Measurements from ENCODE around the gene UNC5B.

The UNC5B gene

DNA sequence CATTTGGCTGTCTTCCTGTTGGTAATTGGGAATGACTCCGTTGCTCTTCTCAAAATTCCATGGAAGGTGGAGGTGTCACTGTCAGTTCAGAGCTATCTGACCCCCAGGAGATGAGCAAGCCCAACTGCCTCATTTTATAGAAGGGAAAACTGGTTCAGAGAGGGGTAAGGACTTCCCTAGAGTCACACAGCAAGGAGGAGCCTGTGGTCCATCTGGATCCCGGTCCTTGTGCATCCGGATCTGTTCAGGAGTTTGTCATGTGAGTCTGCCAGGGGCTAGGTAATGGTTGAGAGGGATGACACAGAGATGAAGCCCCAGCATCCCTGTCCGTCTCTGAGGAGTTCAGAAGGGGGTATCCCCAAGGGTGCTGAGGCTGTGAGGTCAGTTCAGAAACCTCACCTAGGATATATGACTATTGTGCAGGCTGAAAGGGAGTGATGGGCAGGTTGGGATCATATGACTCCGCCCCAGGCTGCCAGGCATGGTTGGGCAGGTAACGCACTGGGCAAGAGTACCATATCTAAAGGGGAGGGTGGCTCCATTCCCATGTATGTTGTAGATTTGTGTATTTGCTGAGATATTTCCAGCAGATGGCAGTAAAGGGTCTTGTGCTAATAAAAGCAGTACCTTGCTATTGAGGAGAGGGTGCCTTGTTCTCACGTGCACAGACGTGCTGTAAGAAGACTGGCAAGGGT lies 90.7 kb downstream of the UNC5B start:
- peak in 3 of 6 experiments; percentile 5 to 29 (median 21) for DNase-seq

DNA sequence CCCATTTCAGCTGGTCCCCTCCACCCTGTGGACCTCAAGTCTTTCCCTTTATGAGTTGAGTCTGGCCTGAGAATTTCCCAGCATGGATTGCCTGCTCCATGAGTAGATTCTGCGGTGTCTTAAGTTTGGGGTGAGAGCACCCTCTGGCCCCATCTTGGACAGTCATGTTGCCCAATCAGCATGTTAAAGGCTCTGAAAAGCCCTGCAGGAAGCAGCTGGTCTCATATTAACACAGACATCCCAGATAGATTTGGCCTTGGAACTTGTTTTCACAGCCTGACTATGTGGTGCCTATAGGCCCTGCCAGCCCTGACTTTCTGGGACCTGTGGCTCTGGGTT lies 91.2 kb downstream of the UNC5B start:
- DNase-seq = no peak

DNA sequence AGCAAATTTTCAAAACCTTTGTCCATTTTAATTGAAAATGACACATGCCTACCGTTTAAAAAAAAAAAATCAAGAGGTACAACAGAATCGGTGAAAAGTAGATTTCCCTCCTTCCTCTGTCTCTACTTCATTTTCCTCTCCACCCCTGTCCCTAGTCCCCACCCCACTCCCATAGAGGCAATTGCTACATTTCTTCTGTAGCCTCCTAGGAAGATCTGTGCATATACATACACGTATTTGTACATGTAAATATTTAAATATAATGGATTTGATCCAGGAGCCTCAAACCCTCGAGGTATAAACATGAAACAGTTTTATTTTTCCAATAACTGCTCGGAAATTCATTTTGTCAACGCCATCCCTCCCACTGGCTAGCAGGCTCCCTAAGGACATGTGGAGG lies 92.5 kb downstream of the UNC5B start:
- DNase-seq = no peak

DNA sequence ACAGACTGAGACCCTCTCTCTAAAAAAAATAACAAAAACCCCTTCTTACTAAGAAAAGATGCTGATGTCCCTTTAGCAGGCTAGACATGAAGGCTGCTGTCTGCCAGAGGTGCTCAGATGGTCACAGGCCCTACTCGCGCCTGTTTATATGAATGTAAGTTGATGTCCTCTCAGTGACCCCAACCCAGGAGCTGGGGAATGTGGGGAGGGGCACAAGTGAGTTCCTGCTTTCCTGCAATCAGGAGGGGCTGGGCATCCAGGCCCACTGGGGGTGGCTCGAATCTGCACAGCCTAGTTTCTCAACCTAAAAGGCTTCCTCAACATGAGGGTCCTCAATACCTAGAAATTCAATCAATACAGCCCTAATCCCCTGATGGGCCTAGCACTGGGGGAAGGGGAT lies 94.6 kb downstream of the UNC5B start:
- DNase-seq = no peak

DNA sequence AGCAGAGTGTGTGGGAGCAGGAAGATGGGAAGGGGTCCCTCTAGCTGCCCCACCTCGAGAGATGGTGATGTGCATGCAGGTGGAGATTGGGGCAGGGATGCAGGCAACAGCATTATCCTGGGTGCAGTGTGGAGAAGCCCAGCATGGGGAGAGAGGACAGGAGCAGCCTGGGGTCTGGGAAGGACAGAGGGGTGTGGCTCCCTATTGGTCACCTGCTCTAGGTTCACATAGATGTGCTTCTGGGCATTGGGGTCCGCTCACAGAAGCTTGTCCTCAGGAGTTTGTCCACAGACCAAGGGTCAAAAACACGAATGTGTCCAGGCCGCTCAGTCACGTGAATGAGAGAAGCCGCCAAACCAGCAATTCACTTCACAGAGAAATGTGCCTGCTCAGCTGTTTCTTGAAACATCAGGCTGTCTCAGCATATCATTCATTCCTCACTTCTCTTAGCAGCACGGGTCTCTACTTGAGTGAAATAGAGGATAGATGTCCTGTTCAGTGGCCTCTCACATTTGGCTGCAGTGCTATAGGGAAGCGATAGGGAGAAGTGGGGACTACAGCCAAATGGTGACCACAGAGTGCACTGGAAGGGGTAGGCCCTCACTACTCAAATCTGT lies 95.2 kb downstream of the UNC5B start:
- DNase-seq = no peak

DNA sequence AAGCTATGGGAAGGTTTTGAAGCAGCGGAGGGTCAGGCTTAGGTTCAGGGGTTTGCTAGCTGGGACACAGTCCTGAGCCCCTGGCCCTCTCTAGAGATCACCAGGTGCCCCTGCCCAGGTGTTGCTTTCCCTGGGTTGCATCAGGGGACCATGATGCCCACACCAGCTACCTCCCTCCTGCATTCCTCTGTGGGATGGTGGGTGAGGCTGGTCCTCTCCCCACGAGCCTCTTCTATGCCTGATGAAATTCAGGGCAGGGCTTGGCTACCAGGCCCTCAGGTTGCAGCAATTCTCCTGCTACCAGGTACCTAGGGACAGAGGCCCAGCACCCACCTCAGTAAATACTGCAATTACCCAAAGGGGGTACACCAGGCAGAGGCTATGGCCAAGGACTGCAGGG lies 95.9 kb downstream of the UNC5B start:
- no peak for DNase-seq

DNA sequence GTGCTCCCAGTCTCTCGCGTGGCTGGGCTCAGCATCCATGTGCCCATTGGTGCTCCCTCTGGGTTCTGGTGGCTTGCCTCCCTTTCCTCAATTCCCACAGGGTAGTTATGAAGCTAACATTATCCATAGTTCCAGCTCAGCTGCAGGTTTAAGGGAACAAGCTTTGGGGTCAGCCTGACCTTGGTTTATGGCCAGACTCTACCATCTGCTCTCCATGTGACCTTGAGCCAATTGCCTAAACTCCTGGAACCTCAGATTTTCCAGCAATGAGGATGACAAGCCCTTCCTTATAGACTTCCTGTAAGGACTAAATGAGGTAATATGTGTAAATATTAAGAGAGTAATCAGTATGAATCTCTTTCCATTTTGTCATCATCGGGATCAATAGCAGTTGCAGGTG lies 96.6 kb downstream of the UNC5B start:
- DNase-seq = no peak

DNA sequence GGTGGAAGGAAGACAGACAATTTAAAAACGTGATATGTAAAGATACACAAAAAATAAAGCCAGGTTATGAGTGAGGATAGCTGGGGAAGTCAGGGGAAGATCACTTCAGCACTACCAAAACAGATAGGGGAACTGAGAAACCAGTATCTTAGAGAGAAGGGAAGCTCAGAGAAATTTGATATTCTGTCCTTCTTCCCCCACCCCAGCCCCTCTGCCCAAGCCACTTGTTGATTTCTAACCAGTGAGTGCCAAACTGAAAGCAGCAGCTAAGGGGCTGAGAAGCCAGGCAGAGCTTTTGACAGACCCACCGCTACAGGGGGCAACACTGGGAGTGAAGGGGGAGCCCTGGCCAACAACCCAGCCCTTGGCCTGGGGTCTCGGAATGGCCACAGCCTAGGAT lies 97.5 kb downstream of the UNC5B start:
- DNase-seq = no peak

DNA sequence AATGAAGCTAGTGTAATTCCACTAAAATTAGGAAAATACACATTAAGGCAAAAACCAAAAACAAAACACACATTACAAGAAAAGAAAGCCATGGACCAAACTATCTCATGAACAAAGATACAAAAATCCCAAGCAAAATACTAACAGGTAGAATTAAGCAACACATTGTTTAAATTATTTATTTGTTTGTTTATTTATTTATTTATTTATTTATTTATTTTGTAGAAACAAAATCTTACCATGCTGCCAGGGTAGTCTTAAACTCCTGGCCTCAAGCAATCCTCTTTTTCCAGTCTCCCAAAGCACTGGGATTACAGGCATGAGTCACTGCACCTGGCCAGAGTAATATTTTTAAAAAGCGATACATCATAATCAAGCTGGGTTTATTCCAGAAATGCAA lies 99.8 kb downstream of the UNC5B start:
- no peak for DNase-seq

DNA sequence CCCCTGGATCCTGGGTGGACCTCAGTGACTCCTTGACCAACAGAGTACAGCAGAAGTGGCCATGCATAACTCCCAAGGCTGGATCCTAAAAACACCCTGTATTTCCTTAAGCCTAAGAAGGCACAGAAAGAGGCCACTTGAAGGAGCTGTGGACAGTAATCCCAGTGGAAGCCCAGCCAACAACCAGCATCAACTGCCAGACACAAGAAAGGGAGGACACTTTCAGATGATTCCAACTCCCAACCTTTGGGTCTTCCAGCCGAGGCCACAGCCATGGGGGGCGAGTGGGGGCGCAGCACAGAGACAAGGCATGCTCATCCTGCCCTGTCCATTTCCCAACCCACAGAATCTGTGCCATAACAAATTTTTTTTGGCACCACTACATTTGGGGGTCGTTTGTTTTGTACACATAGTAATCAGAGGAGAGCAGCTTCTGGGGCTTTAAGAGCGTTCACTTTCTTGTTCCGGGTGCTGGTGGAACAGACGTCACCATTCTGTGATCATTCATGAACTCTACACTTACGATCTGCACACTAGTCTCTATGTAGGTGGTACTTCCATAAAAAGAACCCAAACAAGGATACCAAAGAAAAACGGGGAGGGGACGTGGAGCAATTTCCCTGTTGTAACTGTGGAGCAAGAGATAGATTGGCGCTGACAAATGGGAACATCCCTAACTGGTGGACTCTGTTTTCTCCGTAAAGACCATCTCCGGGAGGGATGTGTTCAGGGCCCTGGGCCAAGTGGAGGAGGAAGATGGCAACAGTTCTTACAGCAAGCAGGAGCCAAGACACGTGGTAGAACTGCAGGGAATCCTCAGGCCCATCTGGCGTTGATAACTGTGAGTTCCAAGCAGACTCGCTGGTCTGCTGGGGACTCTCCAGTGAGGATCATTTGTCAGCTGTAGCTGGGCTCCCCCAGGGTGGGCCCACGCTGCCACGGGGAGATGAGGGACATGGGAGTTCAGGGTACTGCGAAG lies 100.7 kb downstream of the UNC5B start:
- DNase-seq = no peak

DNA sequence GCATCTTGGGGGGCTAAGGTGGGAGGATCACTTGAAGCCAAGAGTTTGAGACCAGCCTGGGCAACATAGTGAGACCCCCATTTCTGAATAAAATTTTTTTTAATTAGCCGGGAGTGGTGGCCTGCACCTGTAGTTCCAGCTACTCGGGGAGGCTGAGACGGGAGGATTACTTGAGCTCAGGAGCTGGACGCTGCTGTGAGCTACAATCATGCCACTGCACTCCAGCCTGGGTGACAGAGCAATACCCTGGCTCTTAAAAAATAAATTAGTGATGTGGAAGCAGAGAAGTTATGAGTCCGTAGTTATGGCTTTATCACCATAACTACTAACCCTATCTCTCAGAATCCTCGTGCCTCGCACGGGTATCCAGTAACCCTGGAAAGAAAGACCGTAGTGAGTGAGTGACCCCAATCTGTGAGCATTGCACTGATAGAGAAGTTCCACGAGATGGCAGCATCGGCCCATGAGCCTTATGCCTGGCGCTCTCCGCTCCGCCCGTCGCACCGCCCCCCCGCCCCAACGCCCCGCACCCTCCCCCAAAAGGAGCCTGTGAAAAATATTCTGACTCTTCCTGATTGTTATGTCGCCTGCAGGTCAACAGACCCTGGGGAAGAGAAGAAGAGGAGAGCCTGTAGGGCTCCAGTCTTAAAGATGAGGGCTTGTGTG lies 101.8 kb downstream of the UNC5B start:
- DNase-seq = peak in 5 of 6 experiments; percentile 40 to 69 (median 50)

DNA sequence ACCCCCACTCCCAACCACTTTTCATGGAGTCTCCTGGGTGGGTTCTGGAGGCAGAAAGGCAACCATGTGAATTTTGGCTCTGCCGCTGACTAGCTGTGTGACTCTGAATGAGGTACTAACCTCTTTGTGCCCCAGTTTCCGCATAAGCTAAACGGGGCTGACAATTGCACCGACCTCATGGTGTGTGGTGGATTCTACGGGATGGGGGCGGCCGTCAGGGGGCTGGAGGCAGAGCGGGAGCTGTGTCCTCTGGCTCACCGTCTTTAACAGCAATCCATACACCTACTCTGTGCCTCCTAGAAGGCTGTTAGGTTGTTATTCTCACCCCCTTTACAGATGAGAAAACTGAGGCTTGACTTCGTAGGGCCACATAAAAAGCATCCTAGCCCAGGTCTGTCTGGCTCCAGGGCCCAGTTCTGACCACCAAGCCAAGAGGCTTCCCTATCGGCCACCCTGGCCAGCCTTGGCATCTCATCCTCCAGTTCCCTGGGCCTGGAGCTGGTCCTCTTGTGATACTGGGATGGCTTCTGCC lies 102.4 kb downstream of the UNC5B start:
- no peak for DNase-seq

DNA sequence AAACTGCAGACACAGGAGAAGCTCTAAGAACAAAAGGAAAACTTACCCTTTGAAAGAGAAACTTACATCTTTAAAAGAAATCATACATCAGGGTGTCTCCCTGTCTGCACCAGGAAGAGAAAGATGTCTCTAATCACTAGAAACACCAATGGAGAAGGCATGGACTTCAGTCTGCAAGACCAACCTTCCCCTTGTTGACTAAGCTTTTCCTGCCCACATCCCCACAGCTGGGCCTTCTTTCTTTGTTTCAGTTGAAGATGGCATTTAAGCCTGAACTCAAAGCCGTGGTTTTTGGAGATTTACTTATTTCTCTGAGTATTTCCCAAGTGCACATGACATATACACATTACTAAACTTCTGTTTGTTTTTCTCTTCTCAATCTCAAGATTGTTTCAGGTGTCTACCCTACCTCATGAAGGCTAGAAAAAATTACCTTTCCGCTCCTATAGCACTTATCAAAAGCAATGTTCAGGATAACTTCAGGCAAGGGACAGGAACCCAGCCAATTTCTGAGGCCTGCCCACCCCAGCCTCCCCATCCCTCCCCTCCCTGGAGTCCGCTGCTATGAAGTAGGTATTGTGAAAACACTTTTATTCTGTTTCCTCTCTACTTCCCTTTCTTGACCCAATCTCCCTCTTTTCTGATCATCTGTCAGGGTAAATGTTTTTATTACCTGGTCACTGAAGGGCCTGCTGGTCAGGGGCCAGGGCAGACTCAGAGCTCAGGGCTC lies 103.9 kb downstream of the UNC5B start:
- no peak for DNase-seq

DNA sequence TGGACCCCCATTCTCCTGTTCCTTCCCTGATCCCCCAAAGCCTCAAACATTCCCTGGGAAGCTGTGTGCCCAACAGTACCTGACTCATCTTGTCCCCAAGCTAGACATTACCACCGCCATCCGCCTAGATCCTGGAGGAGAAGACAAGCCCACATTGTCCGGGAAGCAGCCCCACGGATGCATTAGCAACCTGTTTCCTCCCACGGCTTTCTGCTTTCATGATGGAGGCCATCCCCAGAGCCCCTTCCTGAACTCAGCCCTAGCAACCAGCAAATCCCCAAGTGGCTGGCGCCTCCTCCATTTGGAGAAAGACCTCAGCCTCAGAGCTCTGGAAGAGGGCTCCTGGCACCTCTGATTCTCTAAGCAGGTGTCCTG lies 104.4 kb downstream of the UNC5B start:
- no peak for DNase-seq

DNA sequence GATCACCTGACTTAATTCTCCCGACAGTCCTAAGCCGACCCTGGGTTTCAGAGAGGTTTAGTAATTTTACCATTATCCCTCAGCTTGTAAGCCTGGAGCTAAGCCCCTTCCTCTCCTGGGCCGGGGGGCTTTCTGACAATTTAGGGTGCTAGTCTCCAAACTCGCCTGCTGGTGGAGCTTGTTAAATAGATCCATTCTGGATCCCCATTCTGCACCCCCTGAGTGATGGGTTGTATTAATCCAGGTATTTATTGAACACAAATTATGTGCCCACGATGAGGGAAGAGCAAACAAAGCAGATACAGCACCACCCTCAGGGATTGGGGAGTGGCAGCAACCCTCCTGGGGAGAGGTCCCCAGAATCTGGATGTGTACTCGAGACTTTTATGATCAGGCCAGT lies 105.4 kb downstream of the UNC5B start:
- no peak for DNase-seq

DNA sequence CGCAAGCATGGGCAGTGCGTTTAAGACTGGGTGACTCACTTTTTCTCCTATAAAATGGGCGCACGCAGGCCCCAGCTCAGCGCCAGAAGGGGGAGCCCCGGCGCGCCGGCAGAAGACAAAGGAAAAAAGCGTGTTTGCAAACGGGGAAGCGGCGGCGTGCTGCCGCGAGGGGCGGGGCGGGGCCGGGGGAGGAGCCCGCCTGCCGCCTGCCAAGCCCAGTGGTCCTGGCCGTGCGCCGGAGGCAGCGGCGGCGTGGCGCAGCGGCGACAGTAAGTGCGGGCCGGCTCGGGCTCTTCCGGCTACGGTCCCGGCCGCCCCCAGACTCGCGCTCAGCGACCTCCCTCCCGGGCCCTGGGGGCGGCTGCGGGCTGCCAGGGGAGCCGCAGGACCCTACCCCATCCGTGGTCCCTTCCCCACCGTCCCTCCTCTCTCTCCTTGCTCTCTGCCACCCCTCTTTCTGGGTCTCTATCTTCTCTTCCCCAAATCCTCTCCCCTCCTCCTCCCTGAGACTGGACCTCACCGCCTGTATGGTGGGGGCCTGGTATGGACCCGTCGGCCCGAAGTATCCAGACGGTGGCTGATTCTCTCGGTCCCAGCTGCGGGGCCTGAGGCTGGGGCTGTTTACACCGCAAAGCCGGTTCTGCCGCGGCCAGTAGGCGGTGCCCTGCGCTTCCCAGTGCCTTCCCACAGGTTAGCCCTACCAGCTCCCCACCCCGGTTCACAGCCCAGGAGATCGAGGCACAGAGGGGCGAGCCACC lies 106.9 kb downstream of the UNC5B start, which contains the start of gene SLC29A3:
Gene SLC29A3 (plus strand): TSS at position 218 of the 758 bp plus-strand sequence. CDS start 51 bp downstream, at position 269.
- DNase-seq = peak; percentile 44 to 74 (median 66)

DNA sequence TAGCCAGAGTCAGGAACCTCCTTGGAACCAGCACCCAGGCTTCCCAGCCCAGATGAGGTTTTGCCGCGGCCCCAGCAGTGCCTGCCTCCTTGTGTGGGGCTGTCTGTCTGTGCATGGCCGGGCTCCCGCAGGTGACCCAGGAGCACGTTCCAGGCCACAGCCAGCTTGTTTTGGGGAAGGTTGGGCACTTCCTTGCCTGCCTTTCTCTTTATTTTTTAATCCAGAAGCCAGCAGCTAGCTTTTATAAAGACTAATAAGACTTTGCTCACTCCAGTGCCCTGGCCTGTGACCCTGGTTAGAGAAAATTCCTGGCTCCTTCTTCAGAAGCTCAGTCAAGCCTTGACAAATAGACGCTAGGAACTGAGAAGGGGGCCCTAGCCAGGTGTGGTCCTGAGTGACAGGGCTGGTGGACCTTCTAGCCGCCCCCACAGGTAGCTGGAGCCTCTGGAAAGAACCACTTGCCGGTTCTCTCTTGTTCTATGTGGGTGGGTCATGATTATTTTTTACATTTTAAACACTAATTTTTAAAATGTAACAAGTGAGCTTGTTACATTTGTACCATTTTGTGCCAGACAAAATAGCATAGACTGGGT lies 107.5 kb downstream of the UNC5B start:
- DNase-seq = no peak

DNA sequence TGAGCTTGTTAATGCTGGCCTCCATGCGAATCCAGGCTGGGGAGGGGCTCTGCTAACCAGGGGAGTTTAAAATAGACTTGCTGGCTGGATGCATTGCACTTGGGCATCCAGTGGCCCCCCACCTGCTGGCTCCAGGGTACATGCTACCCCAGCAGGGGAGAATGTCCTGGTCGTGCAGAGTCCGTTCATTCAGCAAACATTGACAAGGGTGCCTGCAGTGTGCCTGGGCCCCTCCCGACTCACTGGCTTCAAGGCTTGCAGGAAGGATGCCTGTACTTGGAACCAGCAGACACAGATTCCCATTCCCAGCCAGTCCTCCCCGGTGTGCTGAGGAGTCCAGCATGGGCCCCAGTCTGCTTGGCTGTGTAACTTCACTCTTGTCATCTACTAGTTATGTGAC lies 108.2 kb downstream of the UNC5B start:
- no peak for DNase-seq

DNA sequence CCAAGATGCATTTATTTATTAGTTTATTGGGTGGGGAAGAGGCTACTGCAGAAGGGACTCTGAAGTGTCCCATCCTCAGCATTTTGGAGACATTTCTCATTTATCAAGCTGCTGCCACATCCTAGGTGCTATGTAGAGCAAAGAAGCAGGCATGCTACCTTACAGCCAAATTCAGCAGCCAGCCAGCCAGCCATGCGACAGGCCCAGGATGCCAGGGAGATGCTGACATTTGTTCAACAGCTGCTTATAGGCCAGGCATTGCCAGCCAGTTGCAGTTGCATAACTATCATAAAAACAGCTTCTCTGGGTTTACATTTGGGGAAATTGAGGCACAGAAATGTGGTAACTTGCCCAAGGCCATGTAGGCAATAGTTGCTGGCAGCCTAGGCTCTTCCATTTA lies 109.0 kb downstream of the UNC5B start:
- DNase-seq = no peak

DNA sequence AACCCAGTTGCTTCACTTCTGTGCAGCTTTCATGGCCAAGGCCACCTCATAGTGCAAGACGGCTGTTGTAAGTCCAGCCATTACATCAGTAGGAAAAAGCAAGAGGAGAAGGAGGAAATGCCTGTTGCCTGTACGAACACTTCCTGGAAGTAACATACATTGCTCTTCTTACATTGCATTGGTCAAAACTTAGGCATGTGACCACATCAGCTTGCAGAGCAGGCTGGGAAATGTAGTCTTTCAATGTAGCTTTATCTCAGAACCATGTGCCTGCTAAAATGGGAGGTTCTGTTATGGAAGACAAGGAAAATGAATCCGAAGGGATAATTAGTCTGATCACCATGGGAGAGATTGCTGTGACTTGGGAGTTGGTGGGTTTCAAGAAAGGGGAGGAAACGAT lies 111.0 kb downstream of the UNC5B start:
- DNase-seq = peak in 2 of 6 experiments; percentile 5 to 15

DNA sequence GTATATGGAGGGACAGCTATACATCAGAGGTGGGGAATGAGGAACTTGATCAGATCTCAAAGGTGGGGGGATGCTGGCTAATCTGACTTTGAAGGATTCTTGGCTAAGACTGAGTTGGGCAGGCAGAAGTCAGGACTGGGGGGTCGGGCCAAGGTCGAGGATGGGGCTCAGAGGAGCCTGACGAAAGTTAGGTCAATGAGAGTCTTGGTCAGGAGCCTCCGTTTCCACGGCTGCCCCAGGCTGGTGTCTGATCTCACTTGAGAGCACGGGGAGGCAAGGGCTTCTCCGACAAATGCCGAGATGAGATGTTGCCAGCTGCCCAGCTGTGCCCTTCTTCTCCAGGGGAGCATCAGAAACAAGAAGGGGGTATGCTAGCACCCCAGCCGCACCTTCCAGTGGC lies 112.4 kb downstream of the UNC5B start:
- DNase-seq = no peak

All from stimulated activated naive CD4-positive, alpha-beta T cell (primary cell).